Keratinocyte (primary cell): ENCODE data around the gene TNNT2. TPM values are rescaled to one million over a fixed set of nuclear protein-coding genes. Genes with fewer than 3 reads are reported as not detected.

Experiments
- DNase-seq: peaks from one replicate; pipeline ENCODE4 v3.0.0-alpha.2; 2011; ENCODE audit warnings: low read depth, missing footprints, low spot score
- FAIRE-seq: peaks from 2 replicates; lab custom pipeline; 2011; peaks lifted over from hg19 to GRCh38; lab: Jason Lieb, UNC
- H2AFZ ChIP-seq: 2 replicates; pipeline ENCODE4 v1.6.0; 2012; ENCODE audit warnings: low read length, control low read depth, inconsistent platforms; ENCODE audit not compliant: control insufficient read depth
- H3K27ac ChIP-seq: 2 replicates; pipeline ENCODE4 v1.5.1; 2011; ENCODE audit warnings: low read length; ENCODE audit not compliant: control insufficient read depth, insufficient read depth
- H3K27me3 ChIP-seq: 3 replicates; pipeline ENCODE4 v1.6.0; 2011; ENCODE audit warnings: low read length; ENCODE audit not compliant: control insufficient read depth, insufficient read depth; ENCODE audit errors: extremely low read depth
- H3K36me3 ChIP-seq, 2 experiments: 2 replicates in 1 of 2; 3 replicates in 1 of 2; pipeline ENCODE4 v1.5.1; 2011; ENCODE audit warnings: low read length in 2 of 2, mild to moderate bottlenecking in 1 of 2; ENCODE audit not compliant: control insufficient read depth in 2 of 2, insufficient read depth in 2 of 2; ENCODE audit errors: extremely low read depth in 1 of 2
- H3K4me1 ChIP-seq: 3 replicates; pipeline ENCODE4 v1.5.1; 2011; ENCODE audit warnings: low read length; ENCODE audit not compliant: control insufficient read depth, insufficient read depth; ENCODE audit errors: extremely low read depth
- H3K4me2 ChIP-seq: 3 replicates; pipeline ENCODE4 v1.6.0; 2011; ENCODE audit warnings: low read depth, low read length; ENCODE audit not compliant: control insufficient read depth, insufficient read depth; ENCODE audit errors: extremely low read depth
- H3K4me3 ChIP-seq, 3 experiments: fragments of 200-600 bp in 1 of 3; sonication (generic) in 1 of 3; 2 replicates in 2 of 3; 3 replicates in 1 of 3; pipeline ENCODE4 v1.5.1; 2011 to 2016; ENCODE audit warnings: low read length in 3 of 3, mild to moderate bottlenecking in 3 of 3, control low read depth in 2 of 3, inconsistent platforms in 1 of 3, low read depth in 1 of 3, mixed read lengths in 1 of 3, mixed run types in 1 of 3, moderate library complexity in 1 of 3; ENCODE audit not compliant: control insufficient read depth in 2 of 3, insufficient read depth in 2 of 3; ENCODE audit errors: extremely low read depth in 1 of 3
- H3K79me2 ChIP-seq: 2 replicates; pipeline ENCODE4 v1.6.0; 2012; ENCODE audit warnings: low read length; ENCODE audit not compliant: control insufficient read depth, insufficient read depth
- H3K9ac ChIP-seq: 3 replicates; pipeline ENCODE4 v1.6.0; 2011; ENCODE audit warnings: low read length; ENCODE audit not compliant: control insufficient read depth, insufficient read depth; ENCODE audit errors: extremely low read depth
- H3K9me1 ChIP-seq: 3 replicates; pipeline ENCODE4 v1.6.0; 2011; ENCODE audit warnings: low read length; ENCODE audit not compliant: control insufficient read depth, insufficient read depth; ENCODE audit errors: extremely low read depth
- H3K9me3 ChIP-seq: 2 replicates; pipeline ENCODE4 v1.5.1; 2012; ENCODE audit warnings: low read depth, low read length; ENCODE audit not compliant: control insufficient read depth
- H4K20me1 ChIP-seq: 3 replicates; pipeline ENCODE4 v1.6.0; 2011; ENCODE audit warnings: low read length; ENCODE audit not compliant: control insufficient read depth, insufficient read depth; ENCODE audit errors: extremely low read depth
- CTCF ChIP-seq, 3 experiments: IDR thresholded peaks in 1 of 3; conservative IDR thresholded peaks in 1 of 3; optimal IDR thresholded peaks in 1 of 3; 2 replicates in 2 of 3; 3 replicates in 1 of 3; pipeline versions ENCODE3 to v1.5.1; 2011; ENCODE audit warnings: low read length in 3 of 3, mild to moderate bottlenecking in 3 of 3, moderate library complexity in 2 of 3, control low read depth in 1 of 3, inconsistent platforms in 1 of 3; ENCODE audit not compliant: insufficient read depth in 2 of 3; ENCODE audit errors: extremely low read depth in 1 of 3
- EZH2 ChIP-seq: IDR thresholded peaks from one replicate; pipeline ENCODE4 v1.6.1; 2012; ENCODE audit warnings: inconsistent platforms, mild to moderate bottlenecking, low read length, moderate library complexity
- dilution Hi-C: fragments of 300-500 bp; cut with MboI; formaldehyde crosslinking; loops from one replicate; pipeline ENCODE4 v1.7.0; 2020; ENCODE audit warnings: low sequenced_read_pairs; ENCODE audit not compliant: extremely low pct_ligation_motif_present
- polyA plus RNA-seq, 5 experiments: library from polyadenylated mRNA; depleted of rRNA in 3 of 5; stranded (reverse) in 3 of 5; stranded (forward) in 1 of 5; unstranded in 1 of 5; fragments of >200 nt; gene quantifications; 1 replicate in 1 of 5; 2 replicates in 3 of 5; 3 replicates in 1 of 5; pipeline versions ENCODE4 v1.2.1 to v1.2.3, GENCODE V29; 2011 to 2012; ENCODE audit warnings: missing spikeins in 2 of 5, low read depth in 1 of 5, low replicate concordance in 1 of 5

The TNNT2 gene
- polyA plus RNA-seq, 1 donor (not counting 4 experiments of a cell fraction or from before 2014, with no cell fraction given): 1.4 TPM

GRCh38 chr1:201386208-201386607 lies 8.7 kb upstream of the TNNT2 start:
- Histone ChIP-seq H3K9ac (no peak overlapping the region), H3K9me1 (peaks cover 2% of the 10 kb centered on the region), H3K4me1 (peaks cover 28% of the 10 kb centered on the region), H3K27me3 (no peaks in the 10 kb centered on the region), H3K9me3 (no peaks in the 10 kb centered on the region), H4K20me1 (peaks cover 22% of the 10 kb centered on the region), H3K27ac (no peak overlapping the region), H3K4me2 (no peak overlapping the region), H3K36me3 (peaks cover 56 to 57% of the 10 kb centered on the region in 2 experiments), H3K4me3 (no peak overlapping the region), H2AFZ (no peak overlapping the region), H3K79me2 (peaks cover 24% of the 10 kb centered on the region)
- dilution Hi-C loops: no loop called here
- no peak for FAIRE-seq
- no peak for DNase-seq
- TF ChIP-seq EZH2 (no peak), CTCF (optimal IDR thresholded peaks at IDR 0.05 in 1 of 3, IDR thresholded peaks at IDR 0.05 in 1 of 3, conservative IDR thresholded peaks at IDR 0.05 in 1 of 3; ENCODE audit: extremely low read depth in 1 of 3, insufficient read depth in 2 of 3, low read length in 3 of 3) (no peak)

GRCh38 chr1:201385299-201385891 lies 7.9 kb upstream of the TNNT2 start:
- TF ChIP-seq CTCF (optimal IDR thresholded peaks at IDR 0.05 in 1 of 3, IDR thresholded peaks at IDR 0.05 in 1 of 3, conservative IDR thresholded peaks at IDR 0.05 in 1 of 3; ENCODE audit: extremely low read depth in 1 of 3, insufficient read depth in 2 of 3, low read length in 3 of 3) (peak; percentile 92 to 96 (median 93)), EZH2 (no peak)
- Histone ChIP-seq H3K4me1 (peaks cover 25% of the 10 kb centered on the region), H3K27ac (no peak overlapping the region), H3K36me3 (peaks cover 52% of the 10 kb centered on the region in 2 experiments), H3K27me3 (no peaks in the 10 kb centered on the region), H3K9ac (no peak overlapping the region), H3K4me2 (no peak overlapping the region), H4K20me1 (peaks cover 18% of the 10 kb centered on the region), H3K9me3 (no peaks in the 10 kb centered on the region), H3K9me1 (no peaks in the 10 kb centered on the region), H2AFZ (no peak overlapping the region), H3K79me2 (peaks cover 16% of the 10 kb centered on the region), H3K4me3 (no peak overlapping the region)
- FAIRE-seq: peak; percentile 88
- no peak for DNase-seq
- dilution Hi-C loops: no loop called here
